Testis (tissue), 3 donors: ENCODE data around the gene DHRS7B. TPM values are rescaled to one million over a fixed set of nuclear protein-coding genes. Genes with fewer than 3 reads are reported as not detected.

Experiments used
- DNase-seq: peaks from one replicate; pipeline ENCODE4 v3.0.0-alpha.2; 2019
- H3K27ac ChIP-seq, 2 donors: fragments of 200-600 bp; sonication (generic); one replicate each; pipeline ENCODE4 v1.5.1; 2019
- H3K27me3 ChIP-seq: fragments of 200-600 bp; sonication (generic); one replicate; pipeline ENCODE4 v1.5.1; 2019
- H3K36me3 ChIP-seq: fragments of 200-600 bp; sonication (generic); one replicate; pipeline ENCODE4 v1.5.1; 2017; ENCODE audit warnings: low read depth; ENCODE audit errors: missing control alignments
- H3K4me1 ChIP-seq: fragments of 200-600 bp; sonication (generic); one replicate; pipeline ENCODE4 v1.5.1; 2019
- H3K4me3 ChIP-seq, 2 donors: fragments of 200-600 bp; sonication (generic); one replicate each; pipeline ENCODE4 v1.5.1; 2017 to 2019
- H3K9me3 ChIP-seq: fragments of 200-600 bp; sonication (generic); one replicate; pipeline ENCODE4 v1.5.1; 2017
- CTCF ChIP-seq, 3 experiments: fragments of 450-650 bp in 2 of 3; fragments of 200-600 bp in 1 of 3; sonication (generic) in 1 of 3; IDR thresholded peaks; one replicate each; pipeline ENCODE4 v1.5.1; 2016 to 2019; ENCODE audit warnings: antibody characterized with exemption in 3 of 3, mild to moderate bottlenecking in 2 of 3, moderate library complexity in 1 of 3
- POLR2A ChIP-seq: fragments of 450-650 bp; IDR thresholded peaks from one replicate; pipeline ENCODE4 v1.6.1; 2017; ENCODE audit warnings: antibody characterized with exemption, mild to moderate bottlenecking, moderate library complexity
- WGBS, 2 donors: methylation state at CpG; one replicate each; pipeline ENCODE4 v1.1.5; 2018; 5-methylcytosine and 5-hydroxymethylcytosine counted together
- intact Hi-C: fragments of 100-400 bp; cut with DNase I; formaldehyde crosslinking; loops from one replicate; pipeline ENCODE4 v1.15.1; 2023; ENCODE audit warnings: low total_unique reads
- polyA plus RNA-seq: library from polyadenylated mRNA; stranded (reverse); fragments of 350-450 nt; fragmentation: Illumina TruSeq; extraction: RNeasy Lipid Tissue Mini Kit (QIAGEN cat#74804); gene quantifications from one replicate; pipeline ENCODE4 v1.2.3, GENCODE V29; 2014; ENCODE audit warnings: low read depth, low replicate concordance; ENCODE audit not compliant: insufficient read depth
- total RNA-seq, 2 donors: library from RNA; depleted of rRNA; stranded (reverse); fragments of >200 nt; gene quantifications; one replicate each; pipeline ENCODE4 v1.2.3, GENCODE V29; 2016

The DHRS7B gene
- total and polyA plus RNA-seq, 3 donors from 2014 or later: 39.0 to 81.7 (median 53.6) TPM

GRCh38 chr17:21193031-21193430 lies 66.3 kb downstream of the DHRS7B start:
- no peaks in the 10 kb centered on the region for H3K36me3 ChIP-seq
- H3K27me3 ChIP-seq: no peaks in the 10 kb centered on the region
- H3K27ac ChIP-seq: peak overlapping the region in 1 of 2 donors; percentile 14
- H3K4me1 ChIP-seq: peaks cover 35% of the 10 kb centered on the region
- no peak overlapping the region for H3K4me3 ChIP-seq
- WGBS, 2 donors: 79 to 82% methylated on average over 5 of the region's 5 CpGs
- intact Hi-C loops: no loop called here
- no peak for TF ChIP-seq POLR2A
- no peak for TF ChIP-seq CTCF (IDR thresholded peaks at IDR 0.05)
- H3K9me3 ChIP-seq: no peaks in the 10 kb centered on the region
- DNase-seq: no peak

- Histone ChIP-seq H3K4me3 (no peak overlapping the region), H3K4me1 (peaks cover 35% of the 10 kb centered on the region), H3K27me3 (no peaks in the 10 kb centered on the region), H3K9me3 (no peaks in the 10 kb centered on the region), H3K27ac (peak overlapping the region; percentile 6 to 14), H3K36me3 (no peaks in the 10 kb centered on the region)
- TF ChIP-seq POLR2A (no peak), CTCF (IDR thresholded peaks at IDR 0.05) (no peak)
- intact Hi-C loops: no loop called here
- DNase-seq: no peak
- WGBS, 2 donors: 50 to 51% methylated on average over 8 of the region's 8 CpGs
Measured at GRCh38 chr17:21194226-21194625, 67.5 kb downstream of the DHRS7B start.

GRCh38 chr17:21194703-21195102 lies 67.9 kb downstream of the DHRS7B start:
- Histone ChIP-seq H3K4me1 (peaks cover 38% of the 10 kb centered on the region), H3K9me3 (no peaks in the 10 kb centered on the region), H3K27me3 (no peaks in the 10 kb centered on the region), H3K27ac (peak overlapping the region; percentile 6 to 14), H3K4me3 (no peak overlapping the region), H3K36me3 (no peaks in the 10 kb centered on the region)
- peak; percentile 81 for DNase-seq
- TF ChIP-seq CTCF (IDR thresholded peaks at IDR 0.05): no peak
- no peak for TF ChIP-seq POLR2A
- 49 to 50% methylated on average over 5 of the region's 5 CpGs for WGBS, 2 donors
- intact Hi-C loops: no loop called here

- no peak for TF ChIP-seq CTCF (IDR thresholded peaks at IDR 0.05)
- TF ChIP-seq POLR2A: no peak
- Histone ChIP-seq H3K9me3 (no peaks in the 10 kb centered on the region), H3K27ac (no peak overlapping the region), H3K27me3 (no peaks in the 10 kb centered on the region), H3K4me3 (no peak overlapping the region), H3K36me3 (no peaks in the 10 kb centered on the region), H3K4me1 (peaks cover 43% of the 10 kb centered on the region)
- no peak for DNase-seq
- WGBS, 2 donors: 88 to 94% methylated on average over 5 of the region's 5 CpGs
- intact Hi-C loops: no loop called here
Measured at GRCh38 chr17:21196126-21196525, 69.4 kb downstream of the DHRS7B start.

GRCh38 chr17:21198411-21198810 lies 71.6 kb downstream of the DHRS7B start:
- 92 to 97% methylated on average over 20 of the region's 20 CpGs for WGBS, 2 donors
- TF ChIP-seq POLR2A (no peak), CTCF (IDR thresholded peaks at IDR 0.05) (no peak)
- Histone ChIP-seq H3K9me3 (no peaks in the 10 kb centered on the region), H3K27me3 (no peaks in the 10 kb centered on the region), H3K4me1 (peaks cover 34% of the 10 kb centered on the region), H3K27ac (no peak overlapping the region), H3K36me3 (no peaks in the 10 kb centered on the region), H3K4me3 (no peak overlapping the region)
- intact Hi-C loops: no loop called here
- DNase-seq: no peak
